ENCODE results near the gene MAP3K3. TPM values are rescaled to one million over a fixed set of nuclear protein-coding genes. Genes with fewer than 3 reads are reported as not detected.

Gene MAP3K3
- total RNA-seq, 1 experiment from 2014 or later: 14.1 TPM

GRCh38 chr17:63665527-63666214, 43.5 kb downstream of the MAP3K3 start:
- H3K9me2 ChIP-seq (ENCODE audit: insufficient read depth): no peaks in the 10 kb centered on the region
- H3K27me3 ChIP-seq (ENCODE audit: insufficient read depth, low read depth): no peaks in the 10 kb centered on the region
- no peaks in the 10 kb centered on the region for H3K4me1 ChIP-seq (replicated peaks; ENCODE audit: insufficient read depth)
- H3K79me2 ChIP-seq (ENCODE audit: low read depth): no peaks in the 10 kb centered on the region
- CTCF ChIA-PET: interaction anchor here (0.6 kb wide), 1 partner anchor 183 kb away, joined by 12 read pairs; no protein-coding TSS in a partner anchor
- POLR2A ChIA-PET (ENCODE audit: unreplicated experiment): interaction anchor here (0.7 kb wide), 1 partner anchor 346 kb away, joined by 3 read pairs; no protein-coding TSS in a partner anchor
- H3K4me2 ChIP-seq: no peak overlapping the region
- no peaks in the 10 kb centered on the region for H3F3A ChIP-seq (ENCODE audit: insufficient read depth, low read depth)
- BruUV-seq (replicated peaks): no TSS peak
- no peak for DNase-seq
- intact Hi-C loops (cut with micrococcal nuclease; ENCODE audit: unreplicated experiment): no loop called here
- no peak for TF ChIP-seq CTCF (conservative IDR thresholded peaks at IDR 0.05)
- TF ChIP-seq EZH2 (IDR thresholded peaks at IDR 0.05; ENCODE audit: low read depth): no peak
- H3K27ac ChIP-seq: no peak overlapping the region
- H3K36me3 ChIP-seq (ENCODE audit: low read depth): no peaks in the 10 kb centered on the region
- H2AFZ ChIP-seq: no peak overlapping the region
- H4K20me1 ChIP-seq (ENCODE audit: insufficient read depth): no peaks in the 10 kb centered on the region
- no peak overlapping the region for H3K4me3 ChIP-seq
- H3K9me3 ChIP-seq (ENCODE audit: insufficient read depth, low read depth): no peaks in the 10 kb centered on the region

DNA sequence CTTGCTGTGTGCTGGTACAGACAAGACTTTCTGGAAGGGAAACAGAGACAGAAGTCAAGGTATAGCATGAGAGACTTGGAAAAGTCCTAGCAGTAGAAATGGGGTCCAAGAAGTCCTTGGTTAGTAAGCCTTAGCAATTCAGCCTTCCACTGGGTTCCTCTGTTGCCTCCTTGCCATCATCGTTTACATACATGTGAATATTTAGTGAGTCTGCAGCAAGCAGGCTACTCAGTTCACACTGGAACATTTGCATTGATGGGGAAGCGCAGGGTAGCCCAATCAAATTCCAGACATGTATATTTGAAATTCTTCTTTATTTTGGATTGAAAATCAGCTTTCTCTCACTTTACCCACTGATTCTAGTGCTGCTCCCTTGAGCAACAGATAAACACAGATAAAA, 50.6 kb downstream of the MAP3K3 start:
- Histone ChIP-seq H2AFZ (no peak overlapping the region), H3K27ac (no peak overlapping the region), H3K79me2 (ENCODE audit: low read depth) (no peaks in the 10 kb centered on the region), H3K9me2 (ENCODE audit: insufficient read depth) (no peaks in the 10 kb centered on the region), H3K27me3 (ENCODE audit: insufficient read depth, low read depth) (no peaks in the 10 kb centered on the region), H4K20me1 (ENCODE audit: insufficient read depth) (no peaks in the 10 kb centered on the region), H3K4me3 (no peak overlapping the region), H3K4me2 (no peak overlapping the region), H3K36me3 (ENCODE audit: low read depth) (no peaks in the 10 kb centered on the region), H3K9me3 (ENCODE audit: insufficient read depth, low read depth) (no peaks in the 10 kb centered on the region), H3K4me1 (replicated peaks; ENCODE audit: insufficient read depth) (peaks cover 19% of the 10 kb centered on the region), H3F3A (ENCODE audit: insufficient read depth, low read depth) (peaks cover 16% of the 10 kb centered on the region; the same call in 1 of the 2 replicates)
- ChIA-PET CTCF (no interaction called here), POLR2A (ENCODE audit: unreplicated experiment) (no interaction called here)
- TF ChIP-seq CTCF (conservative IDR thresholded peaks at IDR 0.05) (no peak), EZH2 (IDR thresholded peaks at IDR 0.05; ENCODE audit: low read depth) (no peak)
- BruUV-seq (replicated peaks): no TSS peak
- DNase-seq: no peak
- intact Hi-C loops (cut with micrococcal nuclease; ENCODE audit: unreplicated experiment): no loop called here

GRCh38 chr17:63675231-63675606, 53.0 kb downstream of the MAP3K3 start:
- Histone ChIP-seq H4K20me1 (ENCODE audit: insufficient read depth) (no peaks in the 10 kb centered on the region), H3K36me3 (ENCODE audit: low read depth) (no peaks in the 10 kb centered on the region), H3K9me3 (ENCODE audit: insufficient read depth, low read depth) (no peaks in the 10 kb centered on the region), H3K9me2 (ENCODE audit: insufficient read depth) (no peaks in the 10 kb centered on the region), H3K27me3 (ENCODE audit: insufficient read depth, low read depth) (no peaks in the 10 kb centered on the region), H3K27ac (no peak overlapping the region), H3F3A (ENCODE audit: insufficient read depth, low read depth) (peaks cover 16% of the 10 kb centered on the region; the same call in 1 of the 2 replicates), H3K79me2 (ENCODE audit: low read depth) (no peaks in the 10 kb centered on the region), H3K4me3 (no peak overlapping the region), H3K4me2 (peak overlapping the region; percentile 63), H3K4me1 (replicated peaks; ENCODE audit: insufficient read depth) (peaks cover 19% of the 10 kb centered on the region), H2AFZ (no peak overlapping the region)
- intact Hi-C loops (cut with micrococcal nuclease; ENCODE audit: unreplicated experiment): loop anchor here (5.0 kb wide), 1 partner anchor 53 kb away; the partner anchor contains the start of gene MAP3K3
- DNase-seq: peak in 1 of 2 experiments; percentile 32
- ChIA-PET POLR2A (ENCODE audit: unreplicated experiment) (interaction anchor here (0.5 to 0.6 kb wide), 2 partner anchors 53 to 82 kb away, joined by 3 read pairs; no protein-coding TSS in a partner anchor), CTCF (no interaction called here)
- no TSS peak for BruUV-seq (replicated peaks)
- no peak for TF ChIP-seq EZH2 (IDR thresholded peaks at IDR 0.05; ENCODE audit: low read depth)
- no peak for TF ChIP-seq CTCF (conservative IDR thresholded peaks at IDR 0.05)
